Amniotic stem cell (primary cell): ENCODE data around the gene ASTN2.
"Not testable (repeated sequence)": the region's sequence is repeated elsewhere in the genome, so short reads cannot be mapped to it uniquely, and the experiment has no call there.

Experiments
- DNase-seq: peaks from one replicate; lab custom pipeline; 2025; lab: John Stamatoyannopoulos, UW

Gene ASTN2

GRCh38 chr9:116924462-116925110 lies 490.3 kb downstream of the ASTN2 start:
- no peak for DNase-seq

DNA sequence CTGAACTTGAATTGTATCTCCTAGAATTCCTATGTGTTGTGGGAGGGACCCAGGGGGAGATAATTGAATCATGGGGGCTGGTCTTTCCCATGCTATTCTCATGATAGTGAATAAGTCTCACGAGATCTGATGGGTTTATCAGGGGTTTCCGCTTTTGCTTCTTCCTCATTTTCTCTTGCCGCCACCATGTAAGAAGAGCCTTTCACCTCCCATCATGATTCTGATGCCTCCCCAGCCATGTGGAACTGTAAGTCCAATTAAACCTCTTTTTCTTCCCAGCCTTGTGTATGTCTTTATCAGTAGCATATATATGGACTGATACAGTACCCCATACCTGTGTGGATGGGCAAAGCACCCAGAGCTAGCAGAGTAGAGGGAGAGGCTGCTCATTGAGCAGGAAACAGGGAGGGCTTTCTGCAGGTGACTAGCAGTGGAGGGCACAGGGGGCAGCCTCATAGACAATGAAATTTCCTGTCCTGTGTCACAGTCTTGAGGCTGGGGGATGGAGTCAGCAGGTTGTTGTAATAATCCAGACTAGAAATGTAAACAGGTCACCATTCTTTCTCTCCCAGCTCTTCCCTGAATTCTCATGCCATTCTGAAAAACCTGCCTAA lies 496.9 kb downstream of the ASTN2 start:
- not testable (repeated sequence) for DNase-seq

DNA sequence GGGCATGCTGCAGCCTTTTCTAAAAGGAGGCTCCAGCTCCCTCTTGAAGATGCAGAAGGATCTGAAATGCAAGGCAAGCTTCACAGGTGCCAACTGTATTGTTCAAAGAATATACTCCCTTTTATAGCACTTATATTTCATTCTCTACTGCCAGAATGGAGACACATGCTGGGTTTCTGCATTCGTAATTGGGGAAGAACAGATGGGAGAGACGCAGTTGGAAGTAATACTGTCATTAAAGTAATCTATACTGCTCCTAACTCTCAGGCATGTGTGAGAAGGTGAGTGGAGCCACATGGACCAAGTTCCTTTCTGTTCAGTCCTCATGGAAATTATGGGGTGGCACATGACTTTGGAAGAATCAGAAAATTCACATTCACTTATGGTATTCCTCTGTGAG lies 501.3 kb downstream of the ASTN2 start:
- DNase-seq, result no peak

DNA sequence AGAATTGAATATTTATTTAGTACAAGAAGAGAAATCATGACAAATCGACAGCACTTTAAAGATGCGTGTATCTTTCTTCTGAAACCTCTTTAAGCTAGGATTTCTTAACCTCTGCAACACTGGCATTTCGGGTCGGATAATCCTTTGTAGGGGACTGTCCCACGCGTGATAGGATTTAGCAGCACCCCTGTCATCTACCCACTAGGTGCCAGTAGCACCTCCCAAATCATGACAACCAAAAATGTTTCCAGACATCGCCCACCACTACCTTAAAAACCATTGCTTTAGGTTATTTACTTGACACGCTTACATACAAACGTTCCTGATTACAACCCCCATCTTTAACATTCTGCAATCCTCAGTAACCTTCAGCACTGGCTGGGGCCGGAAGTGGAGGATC lies 504.7 kb downstream of the ASTN2 start:
- no peak for DNase-seq

- no peak for DNase-seq
Measured at GRCh38 chr9:116907989-116908388, 506.9 kb downstream of the ASTN2 start.

DNA sequence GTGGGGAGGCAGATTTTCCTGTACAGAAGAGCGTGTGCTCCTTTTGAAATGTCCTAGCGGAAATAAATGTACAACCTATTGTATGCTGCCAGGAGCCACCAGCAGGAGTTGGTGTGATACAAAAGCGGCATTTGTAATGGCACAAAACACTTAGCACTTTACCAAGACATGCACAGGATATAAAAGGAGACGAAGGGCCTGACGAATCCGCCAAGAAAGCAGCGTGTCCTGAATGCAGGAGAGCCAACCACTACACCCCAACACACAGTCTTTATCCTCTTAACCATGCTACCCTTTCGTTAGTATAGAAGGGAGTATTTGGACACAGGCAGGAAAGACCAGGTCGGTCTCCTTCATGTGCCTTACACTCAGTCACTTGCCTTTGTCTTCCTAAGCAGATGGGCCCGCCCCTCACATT lies 509.7 kb downstream of the ASTN2 start:
- DNase-seq, result no peak

DNA sequence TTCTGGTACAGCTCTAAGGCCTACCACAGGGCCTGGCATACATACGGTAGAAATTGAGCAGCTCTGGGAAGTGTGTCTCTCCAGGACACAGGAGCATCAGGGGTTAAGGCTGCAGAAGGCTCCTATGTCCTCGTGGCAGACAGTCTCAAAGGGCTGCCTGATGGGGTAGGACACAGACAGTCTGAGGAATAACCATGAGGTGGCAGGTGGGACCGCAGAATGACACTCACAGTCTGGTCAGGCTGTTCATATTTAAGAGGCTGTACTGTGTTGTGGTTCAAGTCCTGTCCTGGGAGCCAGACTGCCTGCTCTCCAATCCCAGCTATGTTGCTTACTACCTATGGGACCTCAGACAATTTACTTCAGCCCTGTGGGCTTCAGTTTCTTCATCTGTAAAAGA lies 510.7 kb downstream of the ASTN2 start:
- no peak for DNase-seq

GRCh38 chr9:116901260-116901659 lies 513.6 kb downstream of the ASTN2 start:
- DNase-seq, result no peak

- no peak for DNase-seq
Measured at GRCh38 chr9:116900543-116900942, 514.3 kb downstream of the ASTN2 start.

DNA sequence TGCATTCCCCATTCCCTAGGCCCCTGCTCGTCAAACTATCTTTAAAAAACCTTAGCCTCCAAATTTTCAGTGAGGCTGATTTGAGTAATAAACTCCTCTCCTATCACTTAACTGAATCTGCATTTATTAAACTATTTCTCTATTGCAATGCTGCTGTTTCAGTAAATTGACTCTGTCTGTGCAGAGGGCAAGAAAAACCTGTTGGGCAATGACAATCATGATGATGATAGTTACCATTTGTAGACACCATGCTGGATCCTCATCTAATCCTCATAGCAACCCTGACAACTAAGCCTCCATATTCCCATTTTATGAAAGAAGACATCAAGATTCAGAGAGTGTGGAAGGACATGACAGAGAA lies 514.9 kb downstream of the ASTN2 start:
- DNase-seq, result no peak

GRCh38 chr9:116899337-116900006 lies 515.4 kb downstream of the ASTN2 start:
- no peak for DNase-seq

- not testable (repeated sequence) for DNase-seq
Measured at GRCh38 chr9:116898131-116898530, 516.7 kb downstream of the ASTN2 start.

DNA sequence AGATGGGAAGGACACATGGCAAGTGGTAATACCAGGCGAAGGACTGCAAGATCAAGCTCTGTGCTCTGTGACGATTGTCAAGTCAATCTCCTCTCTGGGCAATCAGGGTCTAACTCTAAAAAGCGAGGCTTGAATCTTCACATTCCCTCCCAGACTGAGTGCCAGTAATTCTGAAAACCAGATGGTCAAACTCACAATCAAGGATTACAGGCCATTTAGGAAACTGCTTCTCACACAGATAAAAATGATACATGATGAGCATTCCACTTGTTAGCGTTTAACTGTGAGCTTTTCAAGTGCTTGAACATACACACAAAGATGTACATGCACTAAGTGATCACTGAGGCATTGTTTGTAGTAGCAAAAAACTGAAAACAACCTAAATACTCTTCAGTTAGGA lies 517.7 kb downstream of the ASTN2 start:
- DNase-seq, result no peak

DNA sequence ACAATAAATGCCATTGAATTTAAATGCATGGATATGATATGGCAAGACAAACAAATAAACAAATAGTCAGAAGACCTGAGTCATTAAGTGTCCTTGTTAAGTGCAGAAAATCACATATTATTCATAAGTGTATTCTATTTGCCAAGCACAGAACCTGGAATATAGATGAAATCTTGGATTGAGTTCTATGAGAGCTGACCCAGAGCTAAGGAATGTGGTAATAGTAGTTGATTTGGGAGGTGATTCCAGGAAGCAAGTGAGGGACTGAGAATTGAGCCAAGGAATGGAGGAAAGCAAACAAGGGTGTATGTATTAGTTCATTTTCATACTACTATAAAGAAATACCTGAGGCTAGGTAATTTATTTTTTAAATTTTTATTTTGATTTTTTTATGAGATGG lies 518.9 kb downstream of the ASTN2 start:
- no peak for DNase-seq

DNA sequence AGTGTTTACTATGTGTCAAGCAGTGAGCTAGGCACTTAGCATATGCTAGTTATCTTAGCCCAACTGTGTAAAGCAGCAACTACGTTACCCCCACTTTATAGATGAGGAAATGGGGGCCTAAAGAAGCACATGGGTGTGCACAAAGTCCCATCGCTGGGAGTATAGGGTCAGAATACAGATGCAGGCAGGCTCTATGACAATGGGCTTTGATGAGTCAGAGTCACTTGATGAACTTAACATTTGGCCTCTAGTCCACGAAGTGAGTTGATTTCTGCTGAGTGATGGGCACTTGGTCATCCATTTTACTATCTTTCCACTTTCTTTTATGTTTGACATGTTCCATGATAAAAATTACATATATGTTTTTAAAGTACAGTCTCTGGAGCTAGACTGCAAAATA lies 523.4 kb downstream of the ASTN2 start:
- no peak for DNase-seq

- not testable (repeated sequence) for DNase-seq
Measured at GRCh38 chr9:116888476-116888875, 526.4 kb downstream of the ASTN2 start.

GRCh38 chr9:116888066-116888465 lies 526.8 kb downstream of the ASTN2 start:
- no peak for DNase-seq

GRCh38 chr9:116883676-116884075 lies 531.2 kb downstream of the ASTN2 start:
- DNase-seq, result no peak

GRCh38 chr9:116877072-116877471 lies 537.8 kb downstream of the ASTN2 start:
- no peak for DNase-seq

DNA sequence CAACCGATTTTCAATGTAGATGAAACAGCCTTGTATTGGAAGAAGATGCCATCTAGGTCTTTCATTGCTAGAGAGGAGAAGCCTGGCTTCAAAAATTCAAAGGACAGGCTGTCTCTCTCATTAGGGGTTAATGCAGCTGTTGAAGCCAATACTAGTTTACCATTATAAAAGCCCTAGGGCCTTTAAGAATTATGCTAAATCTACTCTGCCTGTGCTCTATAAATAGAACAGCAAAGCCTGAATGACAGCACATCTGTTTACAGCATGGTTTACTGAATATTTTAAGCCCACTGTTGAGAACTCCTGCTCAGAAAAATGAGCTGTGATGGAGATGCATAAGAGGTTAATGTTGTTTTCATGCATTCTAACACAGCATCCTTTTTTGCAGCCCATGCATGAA lies 539.3 kb downstream of the ASTN2 start:
- DNase-seq, result no peak

- no peak for DNase-seq
Measured at GRCh38 chr9:116873937-116874914, 540.6 kb downstream of the ASTN2 start.

DNA sequence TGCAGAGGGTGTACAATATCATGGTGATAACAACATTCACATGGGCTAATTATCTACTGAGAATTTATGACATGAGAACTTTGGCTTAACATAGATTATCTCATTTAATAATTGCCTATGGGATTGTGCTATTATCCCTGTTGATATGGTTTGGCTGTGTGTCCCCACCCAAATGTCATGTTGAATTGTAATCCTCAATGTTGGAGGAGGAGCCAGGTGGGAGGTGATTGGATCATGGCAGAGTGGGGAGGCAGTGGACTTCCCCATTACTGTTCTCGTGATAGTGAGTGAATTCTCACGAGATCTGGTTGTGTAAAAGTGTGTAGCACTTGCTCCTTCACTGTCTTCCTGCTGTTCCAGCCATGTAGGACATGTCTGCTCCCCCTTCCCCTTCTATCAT lies 541.4 kb downstream of the ASTN2 start:
- DNase-seq, result no peak
